A673 (cell line): Measurements from ENCODE around the gene BCAS4. TPM values are rescaled to one million over a fixed set of nuclear protein-coding genes. Genes with fewer than 3 reads are reported as not detected.
"Not testable (repeated sequence)": the region's sequence is repeated elsewhere in the genome, so short reads cannot be mapped to it uniquely, and the experiment has no call there.

Experiments
- BruUV-seq: library from RNA; stranded (reverse); fragments of 400-500 nt; replicated peaks from 2 replicates; lab custom pipeline; 2021; lab: Mats Ljungman, UMichigan
- CTCF ChIA-PET: fragments of 300-600 bp; sonication (Branson Sonifier 250); formaldehyde crosslinking; loops from one replicate; lab custom pipeline; 2022; ENCODE audit warnings: antibody characterized with exemption; lab: Charles Lee
- POLR2A ChIA-PET: fragments of 300-600 bp; sonication (Branson Sonifier 250); formaldehyde crosslinking; loops from one replicate; lab custom pipeline; 2022; ENCODE audit warnings: antibody characterized with exemption; ENCODE audit not compliant: low non-redundant PET; lab: Charles Lee
- DNase-seq: peaks from one replicate; pipeline ENCODE4 v3.0.0-alpha.2; 2015; ENCODE audit warnings: low spot score
- H3K27ac ChIP-seq: fragments of 200-600 bp; sonication (generic); 2 replicates; pipeline ENCODE4 v1.5.1; 2016; ENCODE audit warnings: mixed run types, low read depth, mild to moderate bottlenecking, mixed read lengths, antibody characterized with exemption, low read length; ENCODE audit not compliant: poor library complexity, severe bottlenecking
- H3K27me3 ChIP-seq: fragments of 200-600 bp; sonication (generic); replicated peaks from 2 replicates; pipeline ENCODE4 v1.6.1; 2017; ENCODE audit warnings: mixed run types, low read depth, mild to moderate bottlenecking, mixed read lengths, antibody characterized with exemption, low read length; ENCODE audit not compliant: insufficient read depth, poor library complexity
- H3K36me3 ChIP-seq: fragments of 200-600 bp; sonication (generic); 2 replicates; pipeline ENCODE4 v1.6.1; 2016; ENCODE audit warnings: mixed run types, mild to moderate bottlenecking, mixed read lengths, antibody characterized with exemption, low read length; ENCODE audit not compliant: insufficient read depth, poor library complexity, severe bottlenecking
- H3K4me1 ChIP-seq: fragments of 200-600 bp; sonication (generic); 2 replicates; pipeline ENCODE4 v1.6.1; 2017; ENCODE audit warnings: mixed run types, mild to moderate bottlenecking, mixed read lengths, antibody characterized with exemption, low read length; ENCODE audit not compliant: insufficient read depth, poor library complexity, severe bottlenecking
- H3K4me3 ChIP-seq: fragments of 200-600 bp; sonication (generic); 2 replicates; pipeline ENCODE4 v1.5.1; 2016; ENCODE audit warnings: low read depth, mixed run types, mild to moderate bottlenecking, mixed read lengths, low read length; ENCODE audit not compliant: poor library complexity, severe bottlenecking
- H3K9me3 ChIP-seq: fragments of 200-600 bp; sonication (generic); 2 replicates; pipeline ENCODE4 v1.6.1; 2016; ENCODE audit warnings: mixed run types, low read depth, mild to moderate bottlenecking, mixed read lengths, antibody characterized with exemption, low read length; ENCODE audit not compliant: poor library complexity, severe bottlenecking
- CTCF ChIP-seq: fragments of 300-800, 200-600 bp; sonication (generic); conservative IDR thresholded peaks from 2 replicates; pipeline ENCODE4 v1.5.1; 2017; ENCODE audit warnings: low read depth, mild to moderate bottlenecking, antibody characterized with exemption, low read length, moderate library complexity, mixed read lengths
- EZH2 ChIP-seq: fragments of 200-600 bp; sonication (generic); IDR thresholded peaks from 2 replicates; pipeline ENCODE4 v1.6.1; 2017; ENCODE audit warnings: borderline replicate concordance, low read depth, mild to moderate bottlenecking, mixed read lengths, antibody characterized with exemption, low read length; ENCODE audit not compliant: poor library complexity, severe bottlenecking
- intact Hi-C: fragments of 100-400 bp; cut with micrococcal nuclease; formaldehyde crosslinking; loops from one replicate; pipeline ENCODE4 v1.10.0; 2022; ENCODE audit not compliant: unreplicated experiment
- total RNA-seq: library from RNA; stranded (reverse); gene quantifications from 2 replicates; pipeline ENCODE4 v1.2.3, GENCODE V29; 2021

BCAS4 gene
- total RNA-seq, 1 experiment from 2014 or later: 28.4 TPM

GRCh38 chr20:50774515-50774914 lies 20.3 kb upstream of the BCAS4 start:
- CTCF ChIA-PET: interaction anchor here (0.6 kb wide), 1 partner anchor 17 kb away, joined by 5 read pairs; no protein-coding TSS in a partner anchor
- DNase-seq: no peak
- no peak overlapping the region for H3K4me3 ChIP-seq
- POLR2A ChIA-PET: interaction anchor here (0.7 to 1.2 kb wide), 3 partner anchors 16 to 409 kb away, joined by 3 to 16 read pairs (median 9); no protein-coding TSS in a partner anchor
- no peaks in the 10 kb centered on the region for H3K27me3 ChIP-seq
- BruUV-seq: no TSS peak
- H3K36me3 ChIP-seq: no peaks in the 10 kb centered on the region
- no peaks in the 10 kb centered on the region for H3K9me3 ChIP-seq
- peak overlapping the region; percentile 74 for H3K27ac ChIP-seq
- no peak for TF ChIP-seq EZH2
- TF ChIP-seq CTCF: no peak
- peaks cover 46% of the 10 kb centered on the region for H3K4me1 ChIP-seq
- intact Hi-C loops: no loop called here

GRCh38 chr20:50776122-50776817 lies 18.6 kb upstream of the BCAS4 start:
- Histone ChIP-seq H3K9me3 (no peaks in the 10 kb centered on the region), H3K27ac (peak overlapping the region; percentile 100), H3K4me1 (peaks cover 47% of the 10 kb centered on the region), H3K36me3 (no peaks in the 10 kb centered on the region), H3K4me3 (peak overlapping the region; percentile 42), H3K27me3 (no peaks in the 10 kb centered on the region)
- BruUV-seq: TSS peak; percentile 84
- DNase-seq: peak; percentile 65
- POLR2A ChIA-PET: no interaction called here
- TF ChIP-seq EZH2 (no peak), CTCF (no peak)
- CTCF ChIA-PET: interaction anchor here (0.6 kb wide), 1 partner anchor 17 kb away, joined by 8 read pairs; no protein-coding TSS in a partner anchor
- intact Hi-C loops: loop anchor here (1.0 to 5.0 kb wide), 2 partner anchors 45 to 324 kb away; partner anchors contain the start of gene PARD6B

GRCh38 chr20:50777373-50777772 lies 17.5 kb upstream of the BCAS4 start:
- Histone ChIP-seq H3K27me3 (no peaks in the 10 kb centered on the region), H3K4me3 (peak overlapping the region; percentile 42), H3K27ac (peak overlapping the region; percentile 100), H3K9me3 (no peaks in the 10 kb centered on the region), H3K4me1 (peaks cover 48% of the 10 kb centered on the region), H3K36me3 (no peaks in the 10 kb centered on the region)
- intact Hi-C loops: loop anchor here (1.0 to 5.0 kb wide), 2 partner anchors 325 to 411 kb away; no protein-coding TSS in a partner anchor
- POLR2A ChIA-PET: interaction anchor here (0.7 kb wide), 3 partner anchors 13 to 319 kb away, joined by 3 to 10 read pairs (median 6); no protein-coding TSS in a partner anchor
- BruUV-seq: TSS peak; percentile 38
- DNase-seq: peak; percentile 90
- CTCF ChIA-PET: interaction anchor here (0.6 kb wide), 2 partner anchors 11 to 198 kb away, joined by 3 to 6 read pairs; no protein-coding TSS in a partner anchor
- TF ChIP-seq EZH2 (no peak), CTCF (no peak)

GRCh38 chr20:50778994-50779393 lies 15.9 kb upstream of the BCAS4 start:
- not testable (repeated sequence) for H3K27me3 ChIP-seq, BruUV-seq, H3K9me3 ChIP-seq, H3K4me3 ChIP-seq, H3K36me3 ChIP-seq, DNase-seq
- Histone ChIP-seq H3K27ac (peak overlapping the region; percentile 74), H3K4me1 (peaks cover 46% of the 10 kb centered on the region)
- POLR2A ChIA-PET: interaction anchor here (0.6 to 0.7 kb wide), 2 partner anchors 8 to 12 kb away, joined by 3 to 5 read pairs; no protein-coding TSS in a partner anchor
- CTCF ChIA-PET: interaction anchor here (0.8 to 2.2 kb wide), 2 partner anchors 9 to 16 kb away, joined by 4 to 8 read pairs; partner anchors contain the start of gene BCAS4
- intact Hi-C loops: loop anchor here (5.0 kb wide), 1 partner anchor 327 kb away; no protein-coding TSS in a partner anchor
